Neural progenitor cell (in vitro differentiated cells): ENCODE measurements around the gene PDLIM4. TPM values are rescaled to one million over a fixed set of nuclear protein-coding genes. Genes with fewer than 3 reads are reported as not detected.

ENCODE experiments used
- DNase-seq: peaks from one replicate; pipeline ENCODE4 v3.0.0-alpha.2; 2016; ENCODE audit warnings: low spot score
- H2AFZ ChIP-seq: fragments of 200-600 bp; sonication (generic); replicated peaks from 2 replicates; pipeline ENCODE4 v1.6.1; 2016; ENCODE audit warnings: antibody characterized with exemption
- H3F3A ChIP-seq: fragments of 200-600 bp; sonication (generic); 2 replicates; pipeline ENCODE4 v1.6.1; 2016; ENCODE audit warnings: antibody characterized with exemption, low read depth
- H3K27ac ChIP-seq: fragments of 200-600 bp; sonication (generic); 2 replicates; pipeline ENCODE4 v1.5.1; 2016; ENCODE audit warnings: mild to moderate bottlenecking
- H3K27me3 ChIP-seq: fragments of 200-600 bp; sonication (generic); 2 replicates; pipeline ENCODE4 v1.6.1; 2016; ENCODE audit warnings: mild to moderate bottlenecking, moderate library complexity
- H3K36me3 ChIP-seq: fragments of 200-600 bp; sonication (generic); 2 replicates; pipeline ENCODE4 v1.5.1; 2016
- H3K4me1 ChIP-seq: fragments of 200-600 bp; sonication (generic); 2 replicates; pipeline ENCODE4 v1.6.1; 2016; ENCODE audit warnings: mixed run types
- H3K4me2 ChIP-seq: fragments of 200-600 bp; sonication (generic); 2 replicates; pipeline ENCODE4 v1.6.1; 2016
- H3K4me3 ChIP-seq: fragments of 200-600 bp; sonication (generic); 2 replicates; pipeline ENCODE4 v1.5.1; 2016
- H3K79me2 ChIP-seq: fragments of 200-600 bp; sonication (generic); 2 replicates; pipeline ENCODE4 v1.6.1; 2016; ENCODE audit warnings: low read depth
- H3K9ac ChIP-seq: fragments of 200-600 bp; sonication (generic); 2 replicates; pipeline ENCODE4 v1.6.1; 2016
- H3K9me3 ChIP-seq: fragments of 200-600 bp; sonication (generic); 2 replicates; pipeline ENCODE4 v1.5.1; 2016; ENCODE audit warnings: low read depth
- H4K20me1 ChIP-seq: fragments of 200-600 bp; sonication (generic); 2 replicates; pipeline ENCODE4 v1.6.1; 2016; ENCODE audit warnings: low read depth
- H3K27ac Mint-ChIP-seq: 3 replicates; pipeline ENCODE4 v1.8.0; 2021; ENCODE audit warnings: mixed read lengths
- H3K27me3 Mint-ChIP-seq: 2 replicates; pipeline ENCODE4 v1.8.0; 2022; ENCODE audit warnings: low read depth, mild to moderate bottlenecking, inconsistent platforms, moderate library complexity, mixed read lengths; ENCODE audit not compliant: insufficient read depth
- H3K36me3 Mint-ChIP-seq: 3 replicates; pipeline ENCODE4 v1.8.0; 2021; ENCODE audit warnings: mixed read lengths
- H3K4me1 Mint-ChIP-seq: 3 replicates; pipeline ENCODE4 v1.8.0; 2021; ENCODE audit warnings: mixed read lengths
- H3K4me3 Mint-ChIP-seq: 3 replicates; pipeline ENCODE4 v1.8.0; 2021; ENCODE audit warnings: mild to moderate bottlenecking, moderate library complexity, mixed read lengths
- H3K9me3 Mint-ChIP-seq: 3 replicates; pipeline ENCODE4 v1.8.0; 2020; ENCODE audit warnings: mixed read lengths
- EZH2 ChIP-seq: fragments of 200-600 bp; sonication (generic); IDR thresholded peaks from 2 replicates; pipeline ENCODE4 v1.6.1; 2017; ENCODE audit warnings: antibody characterized with exemption, mild to moderate bottlenecking, moderate library complexity
- EZH2phosphoT487 ChIP-seq: fragments of 200-600 bp; sonication (generic); IDR thresholded peaks from 2 replicates; pipeline ENCODE4 v1.6.1; 2017; ENCODE audit warnings: antibody characterized with exemption
- total RNA-seq: library from RNA; depleted of rRNA; stranded (reverse); fragments of >200 nt; gene quantifications from 2 replicates; pipeline ENCODE4 v1.2.3, GENCODE V29; 2015; ENCODE audit warnings: low replicate concordance
- TF ChIP-seq, protein P1 (sequence below): fragments of 200-600 bp; sonication (generic); IDR thresholded peaks from 2 replicates; pipeline ENCODE4 v1.5.1; 2017; ENCODE audit warnings: antibody characterized with exemption, mild to moderate bottlenecking

PDLIM4 gene
- total RNA-seq, 1 donor from 2014 or later = 8.3 TPM

DNA sequence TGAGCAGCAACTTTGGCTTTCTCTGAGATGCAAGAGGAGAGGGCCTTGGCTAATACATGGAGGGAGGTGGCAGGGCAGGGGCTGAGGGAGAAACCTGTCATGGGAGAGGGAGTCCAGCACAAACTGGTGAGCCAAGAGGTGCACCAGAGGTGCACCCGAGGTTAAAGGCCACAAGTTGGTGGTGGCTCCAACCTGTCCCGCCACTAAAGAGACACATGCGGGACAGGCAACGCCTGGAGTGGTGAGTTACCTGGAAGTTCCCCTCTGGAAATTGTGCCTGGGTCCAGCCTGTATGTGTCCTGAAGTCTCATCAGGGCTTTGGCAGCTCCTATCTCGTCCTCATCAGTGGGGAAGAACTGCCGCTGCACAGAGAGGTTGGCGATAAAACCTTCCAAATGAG, 43.8 kb upstream of the PDLIM4 start:
- DNase-seq = no peak
- Histone ChIP-seq H4K20me1 (no peaks in the 10 kb centered on the region), H2AFZ (no peak overlapping the region), H3K4me1 (no peaks in the 10 kb centered on the region), H3K4me2 (no peak overlapping the region), H3K4me3 (no peak overlapping the region), H3F3A (no peaks in the 10 kb centered on the region), H3K9me3 (no peaks in the 10 kb centered on the region), H3K27ac (no peak overlapping the region), H3K79me2 (no peaks in the 10 kb centered on the region), H3K36me3 (no peaks in the 10 kb centered on the region), H3K27me3 (no peaks in the 10 kb centered on the region), H3K9ac (no peak overlapping the region)
- no peak overlapping the region for H3K27ac Mint-ChIP-seq
- H3K27me3 Mint-ChIP-seq = peaks cover 7% of the 10 kb centered on the region
- H3K4me1 Mint-ChIP-seq = peaks cover 2% of the 10 kb centered on the region
- H3K4me3 Mint-ChIP-seq = no peak overlapping the region
- TF ChIP-seq, protein P1, sequence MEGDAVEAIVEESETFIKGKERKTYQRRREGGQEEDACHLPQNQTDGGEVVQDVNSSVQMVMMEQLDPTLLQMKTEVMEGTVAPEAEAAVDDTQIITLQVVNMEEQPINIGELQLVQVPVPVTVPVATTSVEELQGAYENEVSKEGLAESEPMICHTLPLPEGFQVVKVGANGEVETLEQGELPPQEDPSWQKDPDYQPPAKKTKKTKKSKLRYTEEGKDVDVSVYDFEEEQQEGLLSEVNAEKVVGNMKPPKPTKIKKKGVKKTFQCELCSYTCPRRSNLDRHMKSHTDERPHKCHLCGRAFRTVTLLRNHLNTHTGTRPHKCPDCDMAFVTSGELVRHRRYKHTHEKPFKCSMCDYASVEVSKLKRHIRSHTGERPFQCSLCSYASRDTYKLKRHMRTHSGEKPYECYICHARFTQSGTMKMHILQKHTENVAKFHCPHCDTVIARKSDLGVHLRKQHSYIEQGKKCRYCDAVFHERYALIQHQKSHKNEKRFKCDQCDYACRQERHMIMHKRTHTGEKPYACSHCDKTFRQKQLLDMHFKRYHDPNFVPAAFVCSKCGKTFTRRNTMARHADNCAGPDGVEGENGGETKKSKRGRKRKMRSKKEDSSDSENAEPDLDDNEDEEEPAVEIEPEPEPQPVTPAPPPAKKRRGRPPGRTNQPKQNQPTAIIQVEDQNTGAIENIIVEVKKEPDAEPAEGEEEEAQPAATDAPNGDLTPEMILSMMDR = no peak
- no peak for TF ChIP-seq EZH2
- no peak for TF ChIP-seq EZH2phosphoT487
- no peaks in the 10 kb centered on the region for H3K9me3 Mint-ChIP-seq
- peaks cover 13% of the 10 kb centered on the region for H3K36me3 Mint-ChIP-seq

DNA sequence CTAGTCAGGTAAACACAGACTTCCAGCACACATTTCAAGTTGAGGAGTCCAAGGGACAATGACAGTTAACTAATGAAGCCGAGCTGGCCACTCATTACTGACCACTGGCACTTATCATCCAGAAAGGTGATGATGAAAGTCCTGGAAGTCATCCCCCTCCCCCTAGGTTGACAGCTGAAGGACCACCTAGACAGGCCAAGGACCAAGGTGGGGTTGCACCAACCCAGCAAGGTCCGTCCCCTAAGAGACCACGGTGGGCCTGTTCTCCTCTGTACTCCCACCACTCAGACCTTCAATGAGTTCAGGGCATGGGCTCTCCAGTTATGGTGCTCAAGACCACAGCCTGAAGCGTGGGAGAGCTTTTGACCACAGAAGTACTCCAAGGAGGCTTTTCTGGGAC, 43.0 kb upstream of the PDLIM4 start:
- Histone ChIP-seq H3K4me1 (no peaks in the 10 kb centered on the region), H3K79me2 (no peaks in the 10 kb centered on the region), H3F3A (no peaks in the 10 kb centered on the region), H3K27ac (no peak overlapping the region), H3K4me3 (no peak overlapping the region), H3K9me3 (no peaks in the 10 kb centered on the region), H3K27me3 (no peaks in the 10 kb centered on the region), H3K36me3 (no peaks in the 10 kb centered on the region), H3K4me2 (no peak overlapping the region), H3K9ac (no peak overlapping the region), H4K20me1 (no peaks in the 10 kb centered on the region), H2AFZ (no peak overlapping the region)
- Mint-ChIP-seq H3K36me3 (peaks cover 10% of the 10 kb centered on the region), H3K27me3 (peaks cover 9% of the 10 kb centered on the region), H3K27ac (no peak overlapping the region), H3K4me1 (peaks cover 2% of the 10 kb centered on the region), H3K4me3 (no peak overlapping the region), H3K9me3 (no peaks in the 10 kb centered on the region)
- TF ChIP-seq EZH2phosphoT487 = no peak
- no peak for TF ChIP-seq EZH2
- TF ChIP-seq, protein P1 = no peak
- no peak for DNase-seq

DNA sequence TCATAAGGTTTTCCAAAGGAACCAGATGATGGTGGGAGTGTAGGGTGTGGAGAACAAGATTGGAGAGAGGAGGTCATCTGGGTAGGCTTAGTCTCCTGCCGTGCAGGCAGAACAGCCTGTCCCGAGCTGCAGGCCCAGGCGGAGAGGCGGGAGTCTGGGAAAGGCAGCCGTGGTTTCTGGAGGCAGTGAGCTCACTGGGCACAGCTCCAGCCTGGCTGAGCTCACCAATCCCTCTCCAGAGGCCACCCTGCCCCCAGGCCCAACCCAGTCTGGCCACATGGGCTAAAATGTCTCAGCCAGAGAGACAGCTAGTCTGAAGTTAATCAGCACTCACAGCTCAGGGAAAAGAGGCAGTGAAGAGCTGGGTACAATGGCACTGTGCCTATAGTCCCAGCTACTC, 42.2 kb upstream of the PDLIM4 start:
- peaks cover 11% of the 10 kb centered on the region for H3K27me3 Mint-ChIP-seq
- Histone ChIP-seq H3K9me3 (no peaks in the 10 kb centered on the region), H3K9ac (no peak overlapping the region), H2AFZ (no peak overlapping the region), H3F3A (no peaks in the 10 kb centered on the region), H3K4me1 (no peaks in the 10 kb centered on the region), H3K27me3 (no peaks in the 10 kb centered on the region), H3K79me2 (no peaks in the 10 kb centered on the region), H3K27ac (no peak overlapping the region), H3K4me2 (no peak overlapping the region), H4K20me1 (no peaks in the 10 kb centered on the region), H3K36me3 (no peaks in the 10 kb centered on the region), H3K4me3 (no peak overlapping the region)
- H3K27ac Mint-ChIP-seq = peak overlapping the region; percentile 74
- no peaks in the 10 kb centered on the region for H3K9me3 Mint-ChIP-seq
- H3K4me1 Mint-ChIP-seq = peaks cover 2% of the 10 kb centered on the region
- no peak overlapping the region for H3K4me3 Mint-ChIP-seq
- no peak for TF ChIP-seq EZH2phosphoT487
- TF ChIP-seq, protein P1 = no peak
- no peak for DNase-seq
- H3K36me3 Mint-ChIP-seq = peaks cover 10% of the 10 kb centered on the region
